GM19025 (cell line): ENCODE data around the gene ADD1.
A peak's percentile ranks its signal among the peaks of the same experiment; 100 is the strongest.
"Not testable (repeated sequence)": the region's sequence is repeated elsewhere in the genome, so short reads cannot be mapped to it uniquely, and the experiment has no call there.

ENCODE experiments used
- ATAC-seq: cut with Tn5 transposase; IDR thresholded peaks from one replicate; pipeline ENCODE4 v1.9.1; 2021; ENCODE audit warnings: mild to moderate bottlenecking, low read depth, moderate library complexity; ENCODE audit not compliant: unreplicated experiment

Gene ADD1

GRCh38 chr4:2942037-2942531, 98.4 kb downstream of the ADD1 start:
- no peak for ATAC-seq

GRCh38 chr4:2942532-2943363, 99.1 kb downstream of the ADD1 start:
- no peak for ATAC-seq

DNA sequence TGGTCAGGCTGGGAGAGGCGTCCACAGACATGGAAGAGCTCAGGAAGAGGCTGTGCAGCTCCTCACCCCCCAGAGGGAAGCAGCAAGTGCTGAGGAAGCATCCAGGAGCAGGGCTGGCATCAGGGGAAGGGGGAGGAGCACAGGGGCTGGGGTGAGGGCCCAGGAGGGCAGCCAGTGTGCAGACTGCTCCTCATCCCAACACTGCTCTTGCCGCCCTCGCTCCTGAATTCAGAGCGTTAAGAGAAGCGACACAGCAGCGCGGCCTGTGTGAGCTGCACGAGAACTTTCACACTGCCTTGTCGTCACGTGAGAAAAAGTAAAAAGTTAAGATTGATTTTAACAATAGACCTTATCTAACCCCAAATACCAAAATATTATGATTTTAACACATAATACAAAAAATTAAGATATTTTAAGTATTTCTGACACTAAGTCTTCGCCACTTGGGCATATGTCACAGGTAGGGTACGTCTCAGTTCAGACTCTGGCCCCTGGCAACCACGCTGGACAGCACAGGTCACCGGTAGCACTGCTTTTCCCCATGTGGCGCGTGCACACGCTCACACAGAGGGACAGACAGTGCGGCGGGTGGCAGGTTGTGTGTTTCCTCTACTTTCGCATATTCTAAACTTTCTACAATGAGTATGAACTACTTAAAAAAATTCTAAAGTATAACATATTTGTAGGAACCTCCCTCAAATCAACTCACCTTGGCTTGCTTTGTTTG, 99.9 kb downstream of the ADD1 start:
- ATAC-seq = no peak

GRCh38 chr4:2944091-2944482, 100.4 kb downstream of the ADD1 start:
- no peak for ATAC-seq

GRCh38 chr4:2944586-2945526, 101.2 kb downstream of the ADD1 start:
- no peak for ATAC-seq

DNA sequence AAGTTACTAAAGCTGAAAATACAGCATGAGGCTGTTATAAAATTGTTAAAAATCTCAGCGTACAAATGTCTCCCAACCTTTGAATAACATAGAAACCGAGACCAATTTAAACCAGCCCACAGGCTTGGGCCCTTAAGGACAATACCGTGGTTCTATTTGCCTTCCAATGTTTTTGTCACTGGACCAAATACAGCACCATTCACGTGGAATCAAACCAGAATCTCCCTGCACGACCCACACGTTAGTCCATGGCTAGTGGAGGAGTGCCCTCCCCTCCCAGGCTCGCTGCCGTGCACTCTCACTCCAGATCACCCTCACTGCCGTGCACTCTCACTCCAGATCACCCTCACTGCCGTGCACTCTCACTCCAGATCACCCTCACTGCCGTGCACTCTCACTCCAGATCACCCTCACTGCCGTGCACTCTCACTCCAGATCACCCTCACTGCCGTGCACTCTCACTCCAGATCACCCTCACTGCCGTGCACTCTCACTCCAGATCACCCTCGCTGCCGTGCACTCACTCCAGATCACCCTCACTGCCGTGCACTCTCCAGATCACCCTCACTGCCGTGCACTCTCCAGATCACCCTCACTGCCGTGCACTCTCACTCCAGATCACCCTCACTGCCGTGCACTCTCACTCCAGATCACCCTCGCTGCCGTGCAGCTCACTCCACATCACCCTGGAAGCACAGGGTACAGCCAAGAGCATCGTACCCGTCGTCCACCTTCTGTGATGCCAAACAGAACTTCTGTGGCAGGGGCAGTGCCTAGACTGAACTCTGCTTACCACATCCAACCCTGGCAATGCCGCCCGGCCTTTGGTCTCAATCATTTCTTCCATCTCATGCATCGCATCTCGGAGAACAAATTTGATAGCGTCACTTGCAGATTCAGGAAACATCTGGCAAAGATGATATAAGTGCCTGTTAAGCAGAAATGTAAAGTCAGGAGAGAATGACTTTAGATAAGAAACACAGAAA, 102.3 kb downstream of the ADD1 start:
- not testable (repeated sequence) for ATAC-seq

GRCh38 chr4:2946812-2947600, 103.4 kb downstream of the ADD1 start:
- no peak for ATAC-seq

DNA sequence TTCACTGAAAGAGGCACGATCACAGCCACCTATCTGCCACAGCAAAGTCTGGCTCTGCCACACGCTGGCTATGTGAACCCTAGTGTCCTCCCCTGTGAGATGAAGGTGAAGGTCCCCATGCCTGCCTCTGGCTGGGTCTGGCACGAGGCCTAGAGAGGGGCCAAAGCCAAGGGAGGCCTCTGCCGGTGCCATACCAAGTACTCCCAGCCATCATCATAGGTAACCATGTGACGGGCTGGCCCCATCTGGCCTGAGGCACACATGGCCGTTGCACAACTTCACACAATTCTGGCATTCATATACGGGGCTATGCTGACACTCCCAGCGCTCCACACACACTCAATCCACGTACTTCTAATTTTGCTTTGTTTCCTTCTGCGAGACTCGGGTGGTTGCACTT, 104.3 kb downstream of the ADD1 start:
- ATAC-seq = no peak

- ATAC-seq = no peak
These were observed 105.5 kb downstream of the ADD1 start for GRCh38 chr4:2948895-2949781.

- ATAC-seq = no peak
These were observed 106.1 kb downstream of the ADD1 start for GRCh38 chr4:2949782-2950125.

- no peak for ATAC-seq
These were observed 106.8 kb downstream of the ADD1 start for GRCh38 chr4:2950221-2950989.

DNA sequence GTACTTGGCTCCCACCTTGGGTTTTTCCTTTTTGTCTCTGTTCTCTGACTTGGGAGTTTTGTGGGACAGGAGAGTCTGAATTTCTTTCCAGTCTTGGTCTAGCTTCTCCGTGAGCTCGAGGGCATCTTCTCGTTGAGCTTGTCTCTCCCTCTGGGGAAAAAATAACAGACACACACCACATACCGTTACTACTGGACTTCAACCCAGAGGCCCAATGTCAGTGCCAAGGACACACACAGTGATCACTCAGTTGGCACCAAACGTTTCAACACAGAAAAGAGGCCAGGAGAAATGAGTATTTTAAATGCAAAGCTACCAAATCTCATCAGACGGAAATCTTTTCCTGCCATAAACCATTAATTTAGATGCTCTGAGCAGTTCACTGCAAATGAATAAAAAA, 109.9 kb downstream of the ADD1 start:
- no peak for ATAC-seq

DNA sequence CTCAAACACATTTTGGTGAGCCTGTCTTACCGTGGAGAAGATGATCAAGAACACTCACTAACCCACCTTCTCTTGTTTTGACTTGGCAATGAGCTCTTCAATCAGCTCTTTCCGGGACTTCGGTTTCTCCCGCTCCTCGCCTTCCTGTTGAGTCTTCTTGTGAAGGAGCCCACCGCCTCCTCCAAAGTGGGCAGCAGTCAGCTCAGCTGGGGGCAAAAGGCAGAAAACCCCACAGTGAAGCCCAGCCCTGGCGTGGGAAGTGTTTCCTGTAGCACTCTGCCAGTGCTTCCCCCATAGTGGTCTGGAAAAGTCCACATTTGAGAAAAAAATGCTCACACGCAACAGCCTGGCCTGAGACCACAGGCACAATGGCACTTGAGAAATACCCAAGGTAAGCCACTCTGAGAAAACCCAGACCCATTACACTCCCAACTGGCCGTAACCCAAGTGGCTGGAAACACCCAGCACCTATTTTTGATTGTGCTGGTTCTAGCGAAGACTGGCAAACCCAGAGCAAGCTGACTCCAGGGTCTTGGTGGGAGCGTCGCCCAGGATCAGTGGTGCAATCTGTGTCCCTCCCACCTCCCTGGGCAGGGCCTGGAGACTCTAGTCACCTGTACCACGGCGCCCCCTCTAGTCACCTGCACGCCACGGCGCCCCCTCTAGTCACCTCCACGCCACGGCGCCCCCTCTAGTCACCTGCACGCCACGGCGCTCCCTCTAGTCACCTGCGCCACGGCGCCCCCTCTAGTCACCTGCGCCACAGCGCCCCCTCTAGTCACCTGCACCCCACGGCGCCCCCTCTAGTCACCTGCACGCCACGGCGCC, 110.9 kb downstream of the ADD1 start:
- ATAC-seq = peak; percentile 70

GRCh38 chr4:2955186-2956044, 111.8 kb downstream of the ADD1 start:
- not testable (repeated sequence) for ATAC-seq

DNA sequence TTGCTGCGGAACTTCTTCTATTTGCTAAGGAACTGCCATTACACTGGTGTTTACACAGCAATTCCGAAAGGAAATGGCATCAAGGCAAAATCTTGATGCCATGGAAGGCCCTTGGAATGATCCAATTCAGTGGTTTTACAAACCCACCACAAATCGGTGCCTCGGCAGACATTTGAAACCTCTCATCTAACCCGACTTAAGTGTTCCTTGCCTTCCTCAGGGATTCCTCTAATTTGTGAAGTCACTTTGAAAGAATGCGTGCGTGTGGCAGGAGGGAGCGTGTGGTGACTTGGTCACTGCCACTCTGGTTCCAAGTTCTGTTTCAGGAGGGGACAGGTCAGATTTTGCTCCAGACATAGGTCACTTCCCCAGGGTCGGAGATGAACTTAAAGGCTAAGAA, 114.8 kb downstream of the ADD1 start:
- no peak for ATAC-seq
